Glutamatergic neuron (in vitro differentiated cells): ENCODE results near the gene SUN1. TPM values are rescaled to one million over a fixed set of nuclear protein-coding genes. Genes with fewer than 3 reads are reported as not detected.
"Not testable (repeated sequence)": the region's sequence is repeated elsewhere in the genome, so short reads cannot be mapped to it uniquely, and the experiment has no call there.

Source experiments
- DNase-seq: peaks from one replicate; pipeline ENCODE4 v3.0.0; 2022
- H3K27ac Mint-ChIP-seq: one replicate; pipeline ENCODE4 v1.8.0; 2020; ENCODE audit warnings: mild to moderate bottlenecking, mixed read lengths, inconsistent platforms; ENCODE audit not compliant: unreplicated experiment
- H3K27me3 Mint-ChIP-seq: one replicate; pipeline ENCODE4 v1.8.0; 2020; ENCODE audit warnings: mild to moderate bottlenecking, moderate library complexity, mixed read lengths, inconsistent platforms; ENCODE audit not compliant: unreplicated experiment
- H3K36me3 Mint-ChIP-seq: one replicate; pipeline ENCODE4 v1.8.0; 2020; ENCODE audit warnings: mild to moderate bottlenecking, mixed read lengths, inconsistent platforms; ENCODE audit not compliant: unreplicated experiment
- H3K4me1 Mint-ChIP-seq: one replicate; pipeline ENCODE4 v1.8.0; 2020; ENCODE audit warnings: mild to moderate bottlenecking, low read depth, mixed read lengths, inconsistent platforms; ENCODE audit not compliant: unreplicated experiment
- H3K4me3 Mint-ChIP-seq: one replicate; pipeline ENCODE4 v1.8.0; 2020; ENCODE audit warnings: mild to moderate bottlenecking, mixed read lengths, inconsistent platforms; ENCODE audit not compliant: unreplicated experiment
- H3K9me3 Mint-ChIP-seq: one replicate; pipeline ENCODE4 v1.8.0; 2020; ENCODE audit warnings: mild to moderate bottlenecking, moderate library complexity, mixed read lengths, inconsistent platforms; ENCODE audit not compliant: unreplicated experiment
- CTCF ChIP-seq: fragments of 200-600 bp; sonication (generic); IDR thresholded peaks from one replicate; pipeline ENCODE4 v1.5.0; 2021; ENCODE audit not compliant: partially characterized antibody, unreplicated experiment
- total RNA-seq: library from RNA; stranded (reverse); fragmentation: NEBNext Ultra II Directional; extraction: Animal tissue kit (Norgen Biotek cat#: 25700); gene quantifications from one replicate; pipeline ENCODE4 v1.2.1, GENCODE V29; 2021; ENCODE audit not compliant: unreplicated experiment

The SUN1 gene
- total RNA-seq, 1 donor from 2014 or later = 879 TPM

- TF ChIP-seq CTCF = peak; percentile 83
- H3K36me3 Mint-ChIP-seq, H3K27me3 Mint-ChIP-seq, H3K9me3 Mint-ChIP-seq, H3K4me3 Mint-ChIP-seq, H3K4me1 Mint-ChIP-seq, H3K27ac Mint-ChIP-seq: not testable (repeated sequence)
- peak; percentile 84 for DNase-seq
Measured at GRCh38 chr7:908591-909357, 76.5 kb downstream of the SUN1 start.

- DNase-seq = no peak
- H3K36me3 Mint-ChIP-seq = no peaks in the 10 kb centered on the region
- H3K27me3 Mint-ChIP-seq = peaks cover 1% of the 10 kb centered on the region
- H3K4me3 Mint-ChIP-seq = no peak overlapping the region
- peaks cover 6% of the 10 kb centered on the region for H3K9me3 Mint-ChIP-seq
- no peak overlapping the region for H3K27ac Mint-ChIP-seq
- TF ChIP-seq CTCF = no peak
- H3K4me1 Mint-ChIP-seq = no peaks in the 10 kb centered on the region
Measured at GRCh38 chr7:909358-910329, 77.4 kb downstream of the SUN1 start.

DNA sequence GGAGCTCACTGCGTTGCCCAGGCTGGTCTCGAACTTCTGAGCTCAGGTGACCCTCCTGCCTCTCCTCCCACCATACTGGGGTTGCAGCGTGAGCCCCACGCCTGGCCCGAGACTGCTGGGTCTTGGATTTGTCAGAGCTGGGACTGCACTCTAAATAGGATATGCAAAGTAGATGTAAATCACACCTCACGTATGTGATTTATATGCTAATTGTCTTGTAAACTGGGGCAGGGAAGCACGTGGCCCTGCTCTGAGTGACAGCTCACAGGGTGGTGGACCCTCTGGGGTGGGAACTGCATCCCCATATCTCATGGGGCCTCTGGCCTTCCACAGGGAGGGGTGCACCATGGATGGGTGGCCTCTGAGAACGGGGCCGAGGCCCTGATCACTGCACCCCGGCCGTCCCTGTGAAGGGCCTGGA lies 78.2 kb downstream of the SUN1 start:
- Mint-ChIP-seq H3K27ac (no peak overlapping the region), H3K9me3 (peaks cover 6% of the 10 kb centered on the region), H3K36me3 (no peaks in the 10 kb centered on the region), H3K4me3 (no peak overlapping the region), H3K4me1 (peaks cover 2% of the 10 kb centered on the region), H3K27me3 (peaks cover 1% of the 10 kb centered on the region)
- TF ChIP-seq CTCF = no peak
- DNase-seq = no peak

- TF ChIP-seq CTCF = no peak
- H3K36me3 Mint-ChIP-seq = no peaks in the 10 kb centered on the region
- no peak for DNase-seq
- no peak overlapping the region for H3K27ac Mint-ChIP-seq
- H3K9me3 Mint-ChIP-seq = peaks cover 6% of the 10 kb centered on the region
- peaks cover 7% of the 10 kb centered on the region for H3K4me1 Mint-ChIP-seq
- no peak overlapping the region for H3K4me3 Mint-ChIP-seq
- peaks cover 1% of the 10 kb centered on the region for H3K27me3 Mint-ChIP-seq
Measured at GRCh38 chr7:910931-911431, 78.7 kb downstream of the SUN1 start.
